Neural cell (in vitro differentiated cells): ENCODE measurements around the gene EBF3. TPM values are rescaled to one million over a fixed set of nuclear protein-coding genes. Genes with fewer than 3 reads are reported as not detected.

ENCODE experiments used
- H2AFZ ChIP-seq: fragments of 200-600, 300-800 bp; sonication (generic), shearing (Covaris generic); 2 replicates; pipeline ENCODE4 v1.6.0; 2014; ENCODE audit warnings: low read depth, mild to moderate bottlenecking, antibody characterized with exemption, low read length, moderate library complexity
- H3F3A ChIP-seq: fragments of 200-600 bp; shearing (Covaris generic); 2 replicates; pipeline ENCODE4 v1.6.1; 2016; ENCODE audit warnings: mild to moderate bottlenecking, moderate library complexity, mixed read lengths, antibody characterized with exemption, low read length; ENCODE audit not compliant: insufficient read depth, poor library complexity, severe bottlenecking
- H3K27ac ChIP-seq: fragments of 200-600, 300-800 bp; sonication (generic), shearing (Covaris generic); 2 replicates; pipeline ENCODE4 v1.5.1; 2014; ENCODE audit warnings: mild to moderate bottlenecking, low read length, moderate library complexity
- H3K27me3 ChIP-seq: fragments of 300-800, 200-600 bp; sonication (generic), shearing (Covaris generic); 2 replicates; pipeline ENCODE4 v1.6.0; 2014; ENCODE audit warnings: mild to moderate bottlenecking, low read depth, low read length, moderate library complexity; ENCODE audit not compliant: insufficient read depth
- H3K36me3 ChIP-seq: fragments of 300-800, 200-600 bp; sonication (generic), shearing (Covaris generic); 2 replicates; pipeline ENCODE4 v1.5.1; 2014; ENCODE audit warnings: mild to moderate bottlenecking, antibody characterized with exemption, low read length, moderate library complexity; ENCODE audit not compliant: insufficient read depth
- H3K4me2 ChIP-seq: fragments of 300-800, 200-600 bp; sonication (generic), shearing (Covaris generic); 2 replicates; pipeline ENCODE4 v1.6.0; 2014; ENCODE audit warnings: mild to moderate bottlenecking, low read length
- H3K4me3 ChIP-seq: fragments of 300-800, 200-600 bp; sonication (generic), shearing (Covaris generic); 2 replicates; pipeline ENCODE4 v1.5.1; 2014; ENCODE audit warnings: mild to moderate bottlenecking, low read length, moderate library complexity
- H3K79me2 ChIP-seq: fragments of 200-600 bp; shearing (Covaris generic); replicated peaks from 2 replicates; pipeline ENCODE4 v1.6.0; 2014; ENCODE audit warnings: mild to moderate bottlenecking, low read length, moderate library complexity; ENCODE audit not compliant: insufficient read depth
- H3K9ac ChIP-seq: fragments of 300-800, 200-600 bp; sonication (generic), shearing (Covaris generic); 2 replicates; pipeline ENCODE4 v1.6.1; 2016; ENCODE audit warnings: mild to moderate bottlenecking, low read length, mixed read lengths
- H3K9me2 ChIP-seq: fragments of 200-600 bp; shearing (Covaris generic); 2 replicates; pipeline ENCODE4 v1.6.1; 2016; ENCODE audit warnings: mild to moderate bottlenecking, low read length, mixed read lengths; ENCODE audit not compliant: insufficient read depth
- H3K9me3 ChIP-seq: fragments of 200-600, 300-800 bp; sonication (generic), shearing (Covaris generic); 2 replicates; pipeline ENCODE4 v1.6.1; 2016; ENCODE audit warnings: mild to moderate bottlenecking, mixed run types, low read length, moderate library complexity, mixed read lengths
- H4K20me1 ChIP-seq: fragments of 200-600 bp; shearing (Covaris generic); 2 replicates; pipeline ENCODE4 v1.6.1; 2016; ENCODE audit warnings: mild to moderate bottlenecking, mixed run types; ENCODE audit not compliant: insufficient read depth
- EP300 ChIP-seq: fragments of 450-650 bp; conservative IDR thresholded peaks from 2 replicates; pipeline ENCODE4 v1.6.1; 2014; ENCODE audit warnings: antibody characterized with exemption, mild to moderate bottlenecking, moderate library complexity; ENCODE audit not compliant: poor library complexity, severe bottlenecking
- EZH2 ChIP-seq: fragments of 200-600, 300-800 bp; shearing (Covaris generic), sonication (generic); IDR thresholded peaks from 2 replicates; pipeline ENCODE4 v1.6.1; 2014; ENCODE audit warnings: antibody characterized with exemption, low read length, borderline replicate concordance, mild to moderate bottlenecking; ENCODE audit not compliant: insufficient read depth, poor library complexity, severe bottlenecking
- MXI1 ChIP-seq: fragments of 450-650 bp; conservative IDR thresholded peaks from 2 replicates; pipeline ENCODE4 v1.6.1; 2014; ENCODE audit warnings: antibody characterized with exemption, mild to moderate bottlenecking; ENCODE audit not compliant: poor library complexity, severe bottlenecking
- POLR2AphosphoS5 ChIP-seq: IDR thresholded peaks from 2 replicates; pipeline ENCODE4 v1.6.1; 2012
- RAD21 ChIP-seq: fragments of 450-650 bp; conservative IDR thresholded peaks from 2 replicates; pipeline ENCODE4 v1.6.1; 2014; ENCODE audit warnings: antibody characterized with exemption, mild to moderate bottlenecking, moderate library complexity
- SMC3 ChIP-seq: fragments of 450-650 bp; conservative IDR thresholded peaks from 2 replicates; pipeline ENCODE4 v1.6.1; 2014; ENCODE audit warnings: antibody characterized with exemption, mild to moderate bottlenecking, moderate library complexity; ENCODE audit not compliant: poor library complexity
- TAF1 ChIP-seq: IDR thresholded peaks from 2 replicates; pipeline ENCODE4 v1.6.1; 2012; ENCODE audit warnings: low read depth
- polyA plus RNA-seq: library from polyadenylated mRNA; depleted of rRNA; stranded (reverse); fragments of >200 nt; gene quantifications from 2 replicates; pipeline ENCODE4 v1.2.3, GENCODE V29; 2014
- TF ChIP-seq, protein P1 (sequence below): IDR thresholded peaks from 2 replicates; pipeline ENCODE4 v1.6.1; 2012; ENCODE audit warnings: borderline replicate concordance
- TF ChIP-seq, protein P2 (sequence below): fragments of 450-650 bp; IDR thresholded peaks from 2 replicates; pipeline ENCODE4 v1.5.1; 2014; ENCODE audit warnings: antibody characterized with exemption, mild to moderate bottlenecking, moderate library complexity; ENCODE audit not compliant: poor library complexity, severe bottlenecking

EBF3 gene
- polyA plus RNA-seq, 1 donor from 2014 or later: 0.38 TPM

DNA sequence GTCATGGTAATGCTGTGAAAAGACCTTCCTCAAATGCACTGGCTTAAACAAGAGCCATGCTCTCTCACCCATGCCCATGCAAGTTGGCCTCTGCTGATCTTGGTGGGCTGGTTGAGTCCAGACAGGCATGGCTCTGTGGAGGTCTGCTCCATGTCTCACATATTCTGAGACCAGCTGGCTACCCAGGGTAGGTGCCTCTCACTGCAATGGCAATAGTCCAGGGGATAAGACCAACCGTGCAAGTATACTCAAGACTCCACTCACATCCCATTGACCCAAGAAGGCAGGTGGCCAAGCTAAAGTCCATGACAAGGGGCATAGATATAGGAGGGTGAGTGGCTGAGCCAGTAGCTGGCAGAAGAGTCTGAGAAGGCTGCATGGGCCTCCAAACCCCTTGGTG, 14.2 kb upstream of the EBF3 start:
- H3K27me3 ChIP-seq: peaks cover 37% of the 10 kb centered on the region

DNA sequence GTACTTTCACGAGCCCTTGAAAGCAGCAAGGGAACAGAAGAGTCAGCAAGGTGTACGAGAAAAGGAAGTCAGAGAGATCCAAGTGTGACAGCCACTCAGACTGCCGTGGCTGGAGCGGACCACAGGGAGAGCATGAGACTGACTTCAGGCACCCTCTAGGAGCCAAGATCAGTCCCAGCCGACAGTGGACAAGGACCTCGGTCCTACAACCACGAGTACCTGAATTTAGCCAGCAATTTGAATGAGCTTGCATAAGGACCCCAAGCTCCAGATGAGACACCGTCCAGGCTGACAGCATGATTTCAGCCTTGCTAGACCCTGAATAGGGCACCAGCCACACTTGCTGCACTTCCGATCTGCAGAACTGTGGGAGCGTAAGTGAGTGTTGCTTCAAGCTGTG, 13.7 kb upstream of the EBF3 start:
- Histone ChIP-seq H3K4me3 (no peak overlapping the region), H3K9me2 (no peaks in the 10 kb centered on the region)

More for the DNA sequence above, 14.2 kb upstream of the EBF3 start:
- Histone ChIP-seq H3K9me3 (no peaks in the 10 kb centered on the region), H3K79me2 (no peaks in the 10 kb centered on the region), H3K27ac (no peak overlapping the region), H4K20me1 (no peaks in the 10 kb centered on the region), H3K9me2 (no peaks in the 10 kb centered on the region), H2AFZ (no peak overlapping the region), H3K9ac (no peak overlapping the region), H3K4me2 (no peak overlapping the region), H3F3A (no peaks in the 10 kb centered on the region), H3K36me3 (no peaks in the 10 kb centered on the region), H3K4me3 (no peak overlapping the region)
- no peak for TF ChIP-seq TAF1
- TF ChIP-seq, protein P1, sequence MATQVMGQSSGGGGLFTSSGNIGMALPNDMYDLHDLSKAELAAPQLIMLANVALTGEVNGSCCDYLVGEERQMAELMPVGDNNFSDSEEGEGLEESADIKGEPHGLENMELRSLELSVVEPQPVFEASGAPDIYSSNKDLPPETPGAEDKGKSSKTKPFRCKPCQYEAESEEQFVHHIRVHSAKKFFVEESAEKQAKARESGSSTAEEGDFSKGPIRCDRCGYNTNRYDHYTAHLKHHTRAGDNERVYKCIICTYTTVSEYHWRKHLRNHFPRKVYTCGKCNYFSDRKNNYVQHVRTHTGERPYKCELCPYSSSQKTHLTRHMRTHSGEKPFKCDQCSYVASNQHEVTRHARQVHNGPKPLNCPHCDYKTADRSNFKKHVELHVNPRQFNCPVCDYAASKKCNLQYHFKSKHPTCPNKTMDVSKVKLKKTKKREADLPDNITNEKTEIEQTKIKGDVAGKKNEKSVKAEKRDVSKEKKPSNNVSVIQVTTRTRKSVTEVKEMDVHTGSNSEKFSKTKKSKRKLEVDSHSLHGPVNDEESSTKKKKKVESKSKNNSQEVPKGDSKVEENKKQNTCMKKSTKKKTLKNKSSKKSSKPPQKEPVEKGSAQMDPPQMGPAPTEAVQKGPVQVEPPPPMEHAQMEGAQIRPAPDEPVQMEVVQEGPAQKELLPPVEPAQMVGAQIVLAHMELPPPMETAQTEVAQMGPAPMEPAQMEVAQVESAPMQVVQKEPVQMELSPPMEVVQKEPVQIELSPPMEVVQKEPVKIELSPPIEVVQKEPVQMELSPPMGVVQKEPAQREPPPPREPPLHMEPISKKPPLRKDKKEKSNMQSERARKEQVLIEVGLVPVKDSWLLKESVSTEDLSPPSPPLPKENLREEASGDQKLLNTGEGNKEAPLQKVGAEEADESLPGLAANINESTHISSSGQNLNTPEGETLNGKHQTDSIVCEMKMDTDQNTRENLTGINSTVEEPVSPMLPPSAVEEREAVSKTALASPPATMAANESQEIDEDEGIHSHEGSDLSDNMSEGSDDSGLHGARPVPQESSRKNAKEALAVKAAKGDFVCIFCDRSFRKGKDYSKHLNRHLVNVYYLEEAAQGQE: no peak
- TF ChIP-seq, protein P2, sequence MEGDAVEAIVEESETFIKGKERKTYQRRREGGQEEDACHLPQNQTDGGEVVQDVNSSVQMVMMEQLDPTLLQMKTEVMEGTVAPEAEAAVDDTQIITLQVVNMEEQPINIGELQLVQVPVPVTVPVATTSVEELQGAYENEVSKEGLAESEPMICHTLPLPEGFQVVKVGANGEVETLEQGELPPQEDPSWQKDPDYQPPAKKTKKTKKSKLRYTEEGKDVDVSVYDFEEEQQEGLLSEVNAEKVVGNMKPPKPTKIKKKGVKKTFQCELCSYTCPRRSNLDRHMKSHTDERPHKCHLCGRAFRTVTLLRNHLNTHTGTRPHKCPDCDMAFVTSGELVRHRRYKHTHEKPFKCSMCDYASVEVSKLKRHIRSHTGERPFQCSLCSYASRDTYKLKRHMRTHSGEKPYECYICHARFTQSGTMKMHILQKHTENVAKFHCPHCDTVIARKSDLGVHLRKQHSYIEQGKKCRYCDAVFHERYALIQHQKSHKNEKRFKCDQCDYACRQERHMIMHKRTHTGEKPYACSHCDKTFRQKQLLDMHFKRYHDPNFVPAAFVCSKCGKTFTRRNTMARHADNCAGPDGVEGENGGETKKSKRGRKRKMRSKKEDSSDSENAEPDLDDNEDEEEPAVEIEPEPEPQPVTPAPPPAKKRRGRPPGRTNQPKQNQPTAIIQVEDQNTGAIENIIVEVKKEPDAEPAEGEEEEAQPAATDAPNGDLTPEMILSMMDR: no peak
- TF ChIP-seq POLR2AphosphoS5: no peak
- TF ChIP-seq SMC3: no peak
- TF ChIP-seq RAD21: no peak
- no peak for TF ChIP-seq MXI1
- TF ChIP-seq EP300: no peak
- TF ChIP-seq EZH2: no peak

More for the DNA sequence above, 13.7 kb upstream of the EBF3 start:
- H3K27me3 ChIP-seq: peaks cover 41% of the 10 kb centered on the region
- H3K79me2 ChIP-seq: no peaks in the 10 kb centered on the region
- no peaks in the 10 kb centered on the region for H4K20me1 ChIP-seq
- no peak overlapping the region for H3K9ac ChIP-seq
- TF ChIP-seq POLR2AphosphoS5 (no peak), TAF1 (no peak), EZH2 (no peak), MXI1 (no peak), RAD21 (no peak), EP300 (no peak), SMC3 (no peak)
- TF ChIP-seq, protein P2: no peak
- TF ChIP-seq, protein P1: no peak
- no peaks in the 10 kb centered on the region for H3K9me3 ChIP-seq
- no peak overlapping the region for H2AFZ ChIP-seq
- H3K27ac ChIP-seq: no peak overlapping the region
- H3K36me3 ChIP-seq: no peaks in the 10 kb centered on the region
- H3F3A ChIP-seq: no peaks in the 10 kb centered on the region
- H3K4me2 ChIP-seq: no peak overlapping the region
